Neural progenitor cell (in vitro differentiated cells): ENCODE results near the gene LCE1C.

Experiments used
- CTCF ChIP-seq: fragments of 200-600 bp; sonication (generic); IDR thresholded peaks from 2 replicates; pipeline ENCODE4 v1.5.1; 2017; ENCODE audit warnings: antibody characterized with exemption, mild to moderate bottlenecking
- EZH2 ChIP-seq: fragments of 200-600 bp; sonication (generic); IDR thresholded peaks from 2 replicates; pipeline ENCODE4 v1.6.1; 2017; ENCODE audit warnings: antibody characterized with exemption, mild to moderate bottlenecking, moderate library complexity
- EZH2phosphoT487 ChIP-seq: fragments of 200-600 bp; sonication (generic); IDR thresholded peaks from 2 replicates; pipeline ENCODE4 v1.6.1; 2017; ENCODE audit warnings: antibody characterized with exemption

- TF ChIP-seq EZH2phosphoT487, result no peak
- no peak for TF ChIP-seq CTCF
- TF ChIP-seq EZH2, result no peak
Measured at GRCh38 chr1:152823294-152823693, 16.8 kb upstream of the LCE1C start.
